GM18520 (cell line): ENCODE measurements around the gene PPIB.

Experiments used
- ATAC-seq: cut with Tn5 transposase; IDR thresholded peaks from one replicate; pipeline ENCODE4 v1.9.1; 2021; ENCODE audit not compliant: unreplicated experiment

The PPIB gene

DNA sequence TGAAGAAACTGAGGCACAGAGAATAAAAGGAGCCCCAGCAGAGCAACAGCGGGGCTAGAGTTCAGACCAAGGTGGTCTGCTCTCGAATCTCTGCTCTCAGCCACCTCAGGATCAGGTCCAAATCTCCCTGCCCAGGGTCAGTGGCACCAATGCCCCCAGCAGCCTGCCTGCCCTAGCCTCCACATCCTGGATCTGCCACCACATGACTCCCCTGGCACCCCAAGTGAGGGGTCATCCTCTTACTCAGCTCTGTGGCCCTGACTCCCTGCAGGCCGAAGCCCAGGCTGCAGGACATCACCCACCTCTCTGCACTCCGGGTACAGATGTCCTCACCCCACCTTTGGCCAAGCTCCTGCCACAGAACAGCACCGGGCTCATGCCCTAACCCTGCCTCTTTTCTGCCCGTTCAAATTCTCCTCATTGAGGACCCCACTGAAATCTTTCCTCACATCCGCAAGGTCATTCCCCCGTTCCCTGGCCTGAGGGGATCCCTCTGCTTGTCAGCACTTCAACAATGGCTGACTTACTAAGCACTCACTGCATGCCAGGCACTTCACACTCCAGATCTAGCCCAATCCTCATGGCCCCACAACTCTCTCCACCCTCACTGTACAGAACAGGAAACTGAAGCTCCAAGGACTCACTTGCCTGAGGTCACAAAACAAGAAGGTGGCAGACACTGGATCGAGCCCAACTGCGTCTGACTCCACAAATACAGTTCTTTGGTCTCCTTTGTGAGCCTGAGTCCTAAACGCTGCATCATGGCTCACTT, 4.3 kb downstream of the PPIB start:
- ATAC-seq, result no peak

DNA sequence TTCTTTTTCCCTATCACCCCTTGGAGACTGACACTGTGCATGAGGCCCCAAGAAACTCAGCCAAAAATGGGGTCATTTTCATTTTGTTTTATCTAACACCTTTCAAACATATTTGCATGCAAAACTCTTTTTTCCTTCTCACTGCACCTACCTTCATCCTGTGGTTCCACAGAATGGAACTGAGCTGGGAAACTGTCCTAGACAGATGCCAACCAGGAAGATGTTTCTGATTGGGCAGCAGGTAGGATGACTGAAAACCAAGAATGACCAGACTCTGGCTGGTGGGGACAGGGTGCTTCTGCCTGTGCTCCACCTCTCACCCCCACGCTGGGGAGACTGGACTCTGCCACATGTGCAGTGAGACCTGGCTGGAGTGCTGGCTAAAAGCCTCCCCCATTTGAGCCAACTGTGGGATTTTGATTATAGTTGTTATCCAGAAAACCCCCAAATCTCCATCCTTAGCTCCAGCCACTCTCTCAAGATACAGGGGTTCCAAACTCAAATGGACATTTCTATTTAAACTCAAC, 5.2 kb downstream of the PPIB start:
- ATAC-seq, result no peak

DNA sequence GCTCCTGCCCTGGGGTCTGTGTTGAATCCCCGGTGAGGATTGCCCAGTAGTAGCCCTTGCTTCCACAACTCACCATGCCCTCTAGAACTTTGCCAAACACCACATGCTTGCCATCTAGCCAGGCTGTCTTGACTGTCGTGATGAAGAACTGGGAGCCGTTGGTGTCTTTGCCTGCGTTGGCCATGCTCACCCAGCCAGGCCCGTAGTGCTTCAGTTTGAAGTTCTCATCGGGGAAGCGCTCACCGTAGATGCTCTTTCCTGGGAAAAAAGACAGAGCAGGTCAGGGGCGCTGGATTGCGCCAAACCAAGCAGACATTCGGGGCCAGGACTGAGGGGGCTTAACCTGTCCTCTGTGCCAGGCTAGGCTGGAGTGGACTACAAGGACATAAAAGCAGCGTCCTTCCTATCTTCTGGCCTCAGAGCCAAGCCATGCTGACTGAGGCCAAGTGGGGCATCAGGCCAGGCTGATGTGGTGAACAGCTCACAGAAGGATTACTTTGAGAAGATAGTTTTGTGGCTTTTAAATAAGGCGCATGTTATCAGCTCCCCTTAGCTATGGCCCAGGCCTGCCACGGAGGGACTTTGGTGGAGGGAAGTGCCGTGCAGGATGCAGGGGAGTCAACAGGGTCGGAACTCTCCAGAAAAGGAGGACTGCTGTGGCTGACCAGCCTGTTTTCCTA, 6.0 kb downstream of the PPIB start:
- no peak for ATAC-seq

DNA sequence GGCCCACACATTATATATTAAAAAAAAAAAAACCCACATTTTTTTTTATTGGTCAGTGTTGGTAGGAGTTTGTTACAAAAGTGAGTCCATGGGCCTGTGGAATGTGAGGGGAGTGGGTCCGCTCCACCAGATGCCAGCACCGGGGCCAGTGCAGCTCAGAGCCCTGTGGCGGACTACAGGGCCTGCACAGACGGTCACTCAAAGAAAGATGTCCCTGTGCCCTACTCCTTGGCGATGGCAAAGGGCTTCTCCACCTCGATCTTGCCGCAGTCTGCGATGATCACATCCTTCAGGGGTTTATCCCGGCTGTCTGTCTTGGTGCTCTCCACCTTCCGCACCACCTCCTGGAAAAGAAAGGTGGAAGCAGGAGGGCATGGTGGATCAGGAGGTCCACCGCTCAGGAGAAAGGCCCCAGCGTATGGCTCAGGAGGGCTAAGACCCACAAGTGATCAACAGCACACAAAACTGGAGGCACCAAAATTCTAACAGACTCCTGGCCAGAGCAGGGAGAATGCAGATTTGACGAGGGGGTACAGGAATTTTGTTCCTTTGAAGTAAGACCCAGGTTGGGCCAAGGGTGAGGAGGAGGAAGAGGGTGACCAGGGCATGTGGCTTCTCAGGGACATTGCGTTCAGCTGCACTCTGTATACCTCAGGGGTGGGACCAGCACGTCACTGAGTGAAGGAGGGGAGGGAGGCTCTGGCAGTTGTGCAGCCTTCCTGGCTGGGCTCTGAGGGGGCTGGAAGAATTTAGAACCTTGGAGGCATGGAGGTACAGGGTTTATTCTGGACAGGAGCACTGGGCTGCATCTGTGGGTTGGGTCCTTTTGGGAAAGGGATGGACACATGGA, 6.8 kb downstream of the PPIB start:
- no peak for ATAC-seq

DNA sequence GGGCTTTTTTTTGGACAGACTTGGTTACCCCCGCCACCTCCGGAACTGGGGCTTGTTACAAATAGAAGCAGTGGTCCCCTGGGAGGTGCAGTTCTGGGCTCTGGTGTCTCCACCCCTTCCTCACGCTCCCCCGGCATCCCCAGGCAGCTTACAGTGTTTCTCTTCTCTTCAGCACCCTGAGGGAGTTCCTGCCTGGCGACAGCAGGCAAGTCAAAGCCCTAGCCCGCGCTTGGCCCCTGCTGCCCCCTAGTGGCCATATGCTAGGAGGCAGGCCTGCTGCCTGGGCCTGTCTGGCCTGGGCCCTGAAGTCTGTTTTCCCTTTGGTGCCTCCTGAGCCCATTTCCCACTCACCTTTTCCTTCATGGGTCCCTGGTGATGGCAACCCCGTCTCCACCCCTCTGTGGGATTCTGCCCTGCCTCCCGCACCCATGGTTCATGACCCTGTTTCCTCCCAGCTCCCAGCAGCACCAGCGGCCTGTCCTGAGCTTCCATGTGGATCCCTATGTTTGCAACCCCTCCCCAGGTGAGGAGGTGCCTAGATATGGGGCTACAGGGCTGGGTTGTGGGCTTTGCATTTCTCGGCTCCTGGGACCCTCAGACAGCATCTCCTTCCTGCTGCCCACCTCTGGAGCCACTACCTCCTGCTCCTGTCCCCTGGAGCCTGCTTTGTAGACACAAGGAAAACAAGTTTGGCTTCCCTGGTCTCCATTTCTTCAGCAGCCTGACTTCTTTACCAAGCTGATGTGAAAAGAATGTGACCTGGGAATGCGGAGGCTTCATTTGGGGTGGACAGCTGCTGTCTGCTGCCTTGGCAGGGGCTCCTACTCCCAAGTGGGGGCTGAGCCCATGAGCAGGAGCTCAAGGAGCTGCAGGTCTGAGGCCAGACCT, 9.1 kb downstream of the PPIB start:
- ATAC-seq, result peak; percentile 40

DNA sequence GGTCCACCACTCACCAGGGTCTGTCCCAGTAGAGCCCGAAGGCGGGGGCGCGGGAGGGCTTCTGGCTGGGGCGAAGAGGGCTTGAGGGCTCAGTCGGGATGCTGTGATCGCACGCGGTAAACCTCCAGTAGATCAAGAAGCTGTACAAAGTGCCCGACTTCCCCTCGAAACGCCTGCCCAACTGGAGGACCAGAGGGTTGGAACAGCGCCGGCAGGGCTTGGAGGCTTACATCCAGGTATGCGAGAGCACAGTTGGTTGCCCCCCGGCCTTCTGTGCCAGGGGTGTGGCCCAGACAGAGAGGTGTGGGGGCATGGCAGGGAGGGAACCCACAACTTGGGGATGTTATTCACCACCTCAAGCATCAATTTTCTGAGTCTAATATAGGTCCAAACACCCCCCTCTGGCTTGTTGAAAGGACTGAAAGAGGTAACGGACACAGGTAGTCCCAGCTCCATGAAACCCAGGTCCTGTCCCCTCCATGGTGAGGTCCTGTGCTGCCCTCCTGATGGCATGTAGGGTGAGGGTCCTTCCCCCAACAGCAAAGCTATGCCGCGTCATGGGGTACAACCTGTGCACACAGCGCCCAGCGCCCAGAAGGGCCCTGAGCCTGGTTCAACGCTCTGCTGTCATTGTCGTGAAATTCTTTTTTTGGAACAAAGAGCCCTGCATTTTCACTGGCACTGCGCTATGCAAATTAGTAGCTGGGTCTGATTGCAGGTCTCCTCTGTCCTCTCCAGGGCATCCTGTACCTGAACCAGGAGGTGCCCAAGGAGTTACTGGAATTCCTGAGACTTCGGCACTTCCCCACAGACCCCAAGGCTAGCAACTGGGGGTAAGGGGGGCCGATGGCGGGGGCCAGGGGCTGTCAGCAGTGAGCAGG, 10.1 kb downstream of the PPIB start:
- ATAC-seq, result no peak

DNA sequence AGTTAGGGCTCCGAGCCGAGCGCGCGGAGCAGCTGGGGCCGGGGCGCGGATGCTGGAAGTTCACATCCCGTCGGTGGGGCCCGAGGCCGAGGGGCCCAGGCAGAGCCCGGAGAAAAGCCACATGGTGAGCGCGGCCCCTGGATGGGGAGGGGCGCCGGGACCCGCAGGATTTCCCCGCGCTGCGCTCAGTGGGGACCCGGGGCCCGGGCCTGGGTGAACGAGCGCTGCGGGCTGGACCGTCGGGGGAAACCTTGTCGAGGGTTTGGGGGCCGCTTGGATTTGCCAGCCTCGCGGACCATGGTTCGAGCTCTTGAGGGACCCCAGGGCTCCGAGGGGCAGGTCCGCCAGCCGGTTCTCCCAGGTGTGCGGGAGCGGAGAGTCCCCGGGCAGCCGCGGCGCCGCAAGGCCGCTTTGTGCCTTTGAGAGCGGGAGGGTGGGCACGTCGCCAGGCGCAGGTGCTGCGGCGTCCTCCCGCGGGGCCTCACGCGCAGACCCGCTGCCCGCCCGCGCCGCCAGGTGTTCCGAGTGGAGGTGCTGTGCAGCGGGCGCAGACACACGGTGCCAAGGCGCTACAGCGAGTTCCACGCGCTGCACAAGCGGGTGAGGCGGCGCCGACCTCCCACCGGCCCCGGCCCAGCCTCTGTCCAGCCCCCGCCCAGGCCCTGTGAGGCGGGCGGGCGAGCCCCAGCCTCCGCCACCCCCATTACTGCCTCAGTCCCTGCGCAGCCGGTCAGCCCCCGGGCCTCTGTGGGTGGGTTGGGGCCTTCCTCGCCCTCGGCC, 10.9 kb downstream of the PPIB start, which contains the start of gene SNX22:
TSS of gene SNX22 (plus strand) at position 5 of the 780 bp plus-strand sequence. CDS start at position 50, 45 bp downstream.
- ATAC-seq, result no peak

DNA sequence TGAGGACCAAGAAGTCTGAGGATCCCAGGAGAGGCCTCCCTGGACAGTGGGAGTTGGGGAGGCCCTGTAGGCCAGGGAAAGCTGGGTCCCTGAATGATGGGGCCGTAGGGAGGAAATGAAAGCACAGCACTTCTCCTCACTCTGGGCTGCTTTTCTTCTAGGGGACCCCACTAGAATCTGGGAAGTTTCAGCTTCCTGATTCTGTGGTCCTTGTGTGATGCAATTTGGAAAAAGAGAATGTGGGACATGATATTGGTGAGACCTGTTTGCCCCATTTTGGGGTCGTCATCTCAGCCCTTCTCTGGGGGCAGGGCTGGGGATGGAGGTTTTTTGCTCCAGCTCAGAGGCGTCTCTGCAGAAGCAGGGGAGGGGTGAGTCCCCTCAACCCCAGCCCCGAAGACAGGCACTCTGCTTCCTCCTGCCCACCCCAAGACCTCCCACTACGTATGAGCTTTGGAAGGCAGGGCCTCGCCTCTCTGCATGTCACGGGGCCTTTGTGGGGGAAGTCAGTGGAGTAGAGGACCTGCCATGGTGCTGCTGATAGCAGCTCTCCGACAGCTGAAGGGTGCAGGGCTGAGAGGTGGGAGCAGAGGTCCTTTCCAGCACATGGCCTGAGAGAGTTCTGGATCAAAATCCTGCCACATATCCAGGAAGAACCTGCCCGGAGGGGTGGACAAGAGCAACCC, 12.8 kb downstream of the PPIB start:
- ATAC-seq, result no peak

DNA sequence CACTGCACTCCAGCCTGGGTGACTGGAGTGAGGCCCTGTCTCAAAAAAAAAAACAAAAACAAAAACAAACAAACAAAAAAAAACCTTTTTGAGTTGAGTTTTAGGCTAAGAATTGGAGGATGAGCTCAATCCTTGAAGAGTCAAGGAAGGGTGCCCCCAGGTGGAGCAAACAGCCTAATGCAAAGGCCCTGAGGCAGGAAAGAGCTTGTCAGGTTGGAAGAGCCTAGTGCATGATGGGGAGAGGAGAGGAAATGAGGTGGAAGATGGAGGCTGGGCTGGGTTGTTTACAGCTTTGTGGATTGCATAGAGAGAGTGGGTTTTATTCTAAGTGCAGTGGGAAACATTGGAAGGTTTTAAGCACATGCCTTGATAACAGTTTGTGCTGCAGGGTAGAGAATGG, 13.4 kb downstream of the PPIB start:
- no peak for ATAC-seq

DNA sequence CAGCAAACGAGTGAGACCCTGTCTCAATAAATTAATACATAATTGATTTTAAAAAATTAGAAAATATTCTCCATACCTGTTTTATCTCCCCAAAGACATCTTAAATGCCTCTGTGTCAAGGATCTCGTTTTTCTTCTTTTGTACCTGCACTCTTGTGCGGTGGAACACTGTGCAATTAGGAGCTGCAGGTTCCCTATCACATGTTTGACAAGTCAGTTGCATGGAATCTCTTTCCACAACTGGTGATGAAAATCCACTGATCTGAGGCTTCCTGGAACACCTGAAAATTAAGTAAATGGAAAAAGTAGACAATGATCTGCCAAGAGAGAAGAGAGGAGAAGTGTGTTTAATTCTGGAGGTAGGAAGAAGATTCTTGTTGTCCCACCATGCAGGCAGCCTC, 14.2 kb downstream of the PPIB start:
- no peak for ATAC-seq

DNA sequence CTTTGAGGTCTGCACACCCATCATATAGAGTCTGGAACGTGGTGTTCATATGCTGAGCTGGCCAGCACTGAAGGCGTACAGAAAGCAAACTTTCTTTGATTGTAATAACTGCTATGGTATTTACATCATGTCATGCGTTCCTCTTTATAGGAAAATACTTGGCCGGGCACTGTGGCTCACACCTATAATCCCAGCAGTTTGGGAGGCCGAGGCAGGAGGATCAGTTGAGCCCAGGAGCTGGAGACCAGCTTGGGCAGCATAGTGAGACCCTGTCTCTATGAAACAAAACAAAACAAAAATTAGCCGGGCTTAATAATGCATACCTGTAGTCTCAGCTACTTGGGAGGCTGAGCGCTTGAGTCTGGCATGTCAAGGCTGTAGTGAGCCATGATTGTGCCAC, 14.7 kb downstream of the PPIB start:
- ATAC-seq, result no peak

DNA sequence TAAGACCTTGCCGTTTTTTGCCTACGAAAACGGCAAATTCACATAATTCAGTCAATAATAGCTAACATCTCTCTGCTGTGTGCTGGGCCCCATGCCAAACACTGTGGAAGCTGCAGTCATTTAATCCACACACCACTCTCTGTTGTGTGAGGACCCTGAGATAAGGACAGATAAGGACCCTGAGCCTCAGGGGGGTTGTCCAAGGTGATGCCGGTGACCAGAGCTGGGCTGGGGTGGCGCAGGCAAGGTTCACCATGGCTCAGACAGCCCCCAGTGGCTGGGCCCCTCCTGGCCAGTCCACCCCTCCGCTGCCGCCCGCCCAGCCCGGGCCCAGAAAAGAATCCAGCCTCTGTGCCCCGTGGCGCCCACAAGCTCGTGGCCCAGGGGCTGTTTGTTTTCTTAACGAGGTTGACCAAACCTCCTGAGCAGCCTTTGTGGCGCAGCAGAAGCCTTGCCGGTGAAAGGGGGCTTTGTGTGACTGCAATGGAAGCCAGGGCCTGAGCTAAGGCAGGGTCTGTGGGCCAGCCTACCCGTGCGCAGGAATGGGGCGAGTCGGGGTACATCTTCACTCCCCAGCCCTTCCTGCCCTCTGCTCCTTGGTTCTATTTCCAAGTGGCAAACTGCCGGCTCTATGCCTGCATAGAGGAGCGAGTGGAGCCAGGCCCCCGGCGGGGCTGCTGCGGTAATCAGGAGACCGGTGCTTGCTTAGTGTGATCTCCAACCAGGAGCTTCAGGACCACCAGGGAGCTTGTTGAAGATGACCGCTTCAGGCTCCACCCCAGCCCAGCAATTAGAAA, 15.7 kb downstream of the PPIB start:
- ATAC-seq, result no peak

DNA sequence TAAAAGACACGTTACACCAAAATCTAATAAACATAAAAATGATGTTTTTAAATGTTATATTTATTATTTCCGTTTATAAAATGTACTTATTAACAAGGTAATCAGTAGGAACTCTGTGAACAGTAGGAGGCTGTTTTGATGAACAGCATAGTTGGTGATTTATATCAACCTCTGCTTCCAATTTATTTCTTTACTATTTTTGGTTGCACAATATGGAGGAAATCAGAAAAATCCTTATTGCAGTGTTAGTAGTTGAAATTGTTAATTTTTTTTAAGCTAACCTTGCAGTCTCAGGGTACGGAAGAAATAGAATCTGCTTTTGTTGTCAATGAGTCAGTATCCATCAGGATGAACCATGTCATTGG, 16.3 kb downstream of the PPIB start:
- ATAC-seq, result no peak

DNA sequence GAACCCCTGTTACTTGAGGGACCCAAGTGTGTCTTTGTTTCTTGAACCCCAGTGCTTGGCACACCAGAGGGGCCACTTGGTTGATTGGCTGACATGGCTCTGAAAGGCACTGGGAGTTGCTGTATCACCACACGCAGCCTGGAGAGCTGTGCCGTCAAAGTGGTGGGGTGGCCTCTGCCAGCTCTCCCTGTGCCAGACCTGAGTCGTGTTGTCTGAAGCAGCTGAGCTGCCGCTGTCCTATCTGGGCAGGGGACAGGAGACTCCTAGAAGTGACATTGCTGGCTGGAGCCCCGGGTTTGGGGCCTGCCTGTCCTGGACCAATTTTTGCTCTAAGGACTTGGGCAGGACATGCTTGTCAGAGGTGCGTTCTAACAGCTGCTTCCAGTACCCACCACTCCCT, 16.8 kb downstream of the PPIB start:
- no peak for ATAC-seq

DNA sequence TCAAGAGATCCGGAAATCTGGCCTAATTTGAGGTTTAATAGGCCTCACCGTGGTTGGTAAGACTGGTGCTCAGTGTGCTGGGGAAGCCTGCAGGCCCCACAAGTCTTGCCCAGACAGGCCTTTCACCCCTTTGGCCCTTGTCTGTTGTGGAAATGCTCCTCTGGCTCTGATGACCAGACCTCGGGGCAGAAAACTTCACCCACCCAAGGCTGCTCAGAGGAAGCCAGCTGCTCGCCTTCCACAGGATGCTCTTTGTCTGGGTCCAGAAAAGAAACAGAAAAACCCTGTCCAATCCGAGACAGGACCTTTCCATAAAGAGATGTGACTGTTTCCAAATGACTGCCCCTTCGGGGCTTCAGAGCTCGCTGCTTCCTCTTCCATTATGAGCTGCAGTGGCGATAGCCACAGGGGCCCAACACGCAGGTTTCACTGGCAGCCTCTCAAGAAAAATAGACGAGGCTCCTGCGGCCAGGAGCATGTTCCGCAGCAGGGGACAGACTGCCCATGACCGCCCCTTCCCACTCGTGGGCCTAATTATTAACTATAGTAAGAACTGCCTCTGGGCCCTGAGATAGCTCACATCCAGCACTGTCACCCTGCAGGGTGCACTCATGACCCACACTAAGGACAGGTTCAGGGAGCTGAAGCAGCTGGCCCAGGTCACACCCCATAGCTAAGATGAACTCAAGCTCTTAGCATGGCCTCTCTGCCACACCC, 18.1 kb downstream of the PPIB start:
- peak; percentile 49 for ATAC-seq

DNA sequence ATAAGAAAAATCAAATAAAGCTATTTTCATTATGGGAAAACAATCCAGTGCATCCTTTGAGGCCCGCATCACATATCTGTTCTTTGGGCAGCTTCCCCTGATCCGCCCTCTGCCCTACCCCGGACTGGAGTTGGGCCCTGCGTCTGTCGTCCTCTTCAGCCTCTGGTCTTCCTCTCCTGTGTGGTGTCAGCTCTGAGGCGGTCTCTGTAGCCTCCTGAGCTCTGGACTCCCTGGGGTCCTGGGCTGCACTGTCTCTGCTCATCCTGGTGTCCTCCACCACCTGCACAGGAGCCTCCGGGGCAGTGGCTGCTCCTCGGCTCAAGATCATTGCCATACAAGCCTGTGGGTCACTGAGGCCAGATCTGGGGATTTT, 18.6 kb downstream of the PPIB start:
- ATAC-seq, result no peak

DNA sequence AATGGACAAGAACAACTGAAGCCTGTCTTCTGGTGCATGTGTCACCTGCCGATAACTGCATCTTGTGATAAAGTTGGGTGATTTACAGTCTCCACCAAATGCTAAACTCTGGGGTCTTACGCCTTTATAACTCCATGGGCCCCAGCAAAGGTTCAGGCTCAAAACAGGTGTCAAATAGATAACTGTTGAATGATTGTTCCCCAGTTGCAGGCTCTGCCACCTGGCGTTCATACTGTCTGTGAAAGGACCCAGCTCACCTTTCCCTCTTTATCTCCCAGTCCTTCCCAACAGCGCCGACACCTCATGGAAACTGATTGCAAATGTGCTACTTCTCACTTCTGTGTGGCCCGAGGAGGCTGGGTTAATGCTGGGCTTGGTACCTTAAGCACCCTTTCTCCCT, 19.5 kb downstream of the PPIB start:
- no peak for ATAC-seq
